ENCODE measurements around the gene CACNA1A. TPM values are rescaled to one million over a fixed set of nuclear protein-coding genes. Genes with fewer than 3 reads are reported as not detected.
"Not testable (repeated sequence)": the region's sequence is repeated elsewhere in the genome, so short reads cannot be mapped to it uniquely, and the experiment has no call there.

Gene CACNA1A
- total and polyA plus RNA-seq, 3 experiments from 2014 or later, result 0.20 to 0.42 TPM; not detected in 1

- no peaks in the 10 kb centered on the region for H3K36me3 ChIP-seq (ENCODE audit: insufficient read depth, low read length)
- H3K36me3 Mint-ChIP-seq, result peaks cover 0 to 2% (median 0%) of the 10 kb centered on the region in 3 donors
- H3K9me3 ChIP-seq (ENCODE audit: low read length), result no peaks in the 10 kb centered on the region
- DNase-seq, result no peak
- ChIA-PET CTCF (interaction anchor here (1.3 kb wide), 1 partner anchor 54 kb away, joined by 3 read pairs; no protein-coding TSS in a partner anchor), POLR2A (interaction anchor here (1.1 kb wide), 1 partner anchor 56 kb away, joined by 3 read pairs; no protein-coding TSS in a partner anchor)
- H3K4me3 ChIP-seq (ENCODE audit: low read length), result no peak overlapping the region
- no peaks in the 10 kb centered on the region for H3K9me3 Mint-ChIP-seq
- no peaks in the 10 kb centered on the region for H3K27me3 Mint-ChIP-seq
- H3K4me1 ChIP-seq (ENCODE audit: insufficient read depth, low read length), result no peaks in the 10 kb centered on the region
- H3K4me1 Mint-ChIP-seq, result peaks cover 15 to 30% (median 18%) of the 10 kb centered on the region in 3 donors
- H3K27ac Mint-ChIP-seq, result peak overlapping the region in 3 of 8 donors; percentile 55 to 68 (median 60)
- peak overlapping the region; percentile 67 to 96 (median 92) for H3K4me3 Mint-ChIP-seq
- H3K27ac ChIP-seq (ENCODE audit: low read depth, low read length), result no peak overlapping the region
- no peaks in the 10 kb centered on the region for H3K27me3 ChIP-seq (ENCODE audit: insufficient read depth, low read length, poor library complexity, severe bottlenecking)
Observed at GRCh38 chr19:13208672-13209483, 297.4 kb downstream of the CACNA1A start.

GRCh38 chr19:13207846-13208671 lies 298.2 kb downstream of the CACNA1A start:
- ChIA-PET POLR2A (interaction anchor here (1.1 kb wide), 1 partner anchor 55 kb away, joined by 3 read pairs; no protein-coding TSS in a partner anchor), CTCF (no interaction called here)
- peak in 3 of 5 donors; percentile 39 to 62 (median 39) for DNase-seq
- no peaks in the 10 kb centered on the region for H3K4me1 ChIP-seq (ENCODE audit: insufficient read depth, low read length)
- H3K4me3 ChIP-seq (ENCODE audit: low read length), result peak overlapping the region; percentile 59
- peaks cover 0 to 2% (median 0%) of the 10 kb centered on the region in 3 donors for H3K36me3 Mint-ChIP-seq
- peak overlapping the region; percentile 24 for H3K27ac ChIP-seq (ENCODE audit: low read depth, low read length)
- peak overlapping the region; percentile 84 to 96 (median 92) for H3K4me3 Mint-ChIP-seq
- peak overlapping the region; percentile 41 to 98 (median 91) for H3K27ac Mint-ChIP-seq
- H3K9me3 ChIP-seq (ENCODE audit: low read length), result no peaks in the 10 kb centered on the region
- no peaks in the 10 kb centered on the region for H3K36me3 ChIP-seq (ENCODE audit: insufficient read depth, low read length)
- peaks cover 14 to 26% (median 15%) of the 10 kb centered on the region in 3 donors for H3K4me1 Mint-ChIP-seq
- no peaks in the 10 kb centered on the region for H3K9me3 Mint-ChIP-seq
- H3K27me3 ChIP-seq (ENCODE audit: insufficient read depth, low read length, poor library complexity, severe bottlenecking), result no peaks in the 10 kb centered on the region
- no peaks in the 10 kb centered on the region for H3K27me3 Mint-ChIP-seq

GRCh38 chr19:13207237-13207845 lies 298.9 kb downstream of the CACNA1A start:
- Histone ChIP-seq H3K4me1 (ENCODE audit: insufficient read depth, low read length) (no peaks in the 10 kb centered on the region), H3K4me3 (ENCODE audit: low read length) (no peak overlapping the region), H3K9me3 (ENCODE audit: low read length) (no peaks in the 10 kb centered on the region), H3K27me3 (ENCODE audit: insufficient read depth, low read length, poor library complexity, severe bottlenecking) (no peaks in the 10 kb centered on the region), H3K27ac (ENCODE audit: low read depth, low read length) (no peak overlapping the region), H3K36me3 (ENCODE audit: insufficient read depth, low read length) (no peaks in the 10 kb centered on the region)
- Mint-ChIP-seq H3K36me3 (peaks cover 0 to 2% (median 0%) of the 10 kb centered on the region in 3 donors), H3K4me3 (no peak overlapping the region), H3K9me3 (no peaks in the 10 kb centered on the region), H3K27ac (peak overlapping the region in 1 of 8 donors; percentile 41), H3K27me3 (no peaks in the 10 kb centered on the region), H3K4me1 (peaks cover 10 to 21% (median 10%) of the 10 kb centered on the region in 3 donors)
- ChIA-PET POLR2A (interaction anchor here (1.2 kb wide), 1 partner anchor 52 kb away, joined by 11 read pairs; no protein-coding TSS in a partner anchor), CTCF (no interaction called here)
- no peak for DNase-seq

- Mint-ChIP-seq H3K9me3 (no peaks in the 10 kb centered on the region), H3K4me3 (peak overlapping the region in 6 of 7 donors; percentile 37 to 75 (median 56)), H3K27me3 (no peaks in the 10 kb centered on the region), H3K36me3 (peaks cover 0 to 2% (median 0%) of the 10 kb centered on the region in 3 donors), H3K4me1 (peaks cover 10 to 19% (median 10%) of the 10 kb centered on the region in 3 donors), H3K27ac (peak overlapping the region in 1 of 8 donors; percentile 52)
- no peaks in the 10 kb centered on the region for H3K27me3 ChIP-seq (ENCODE audit: insufficient read depth, low read length, poor library complexity, severe bottlenecking)
- ChIA-PET POLR2A (interaction anchor here (0.6 to 1.2 kb wide), 2 partner anchors 46 to 51 kb away, joined by 5 to 11 read pairs; no protein-coding TSS in a partner anchor), CTCF (interaction anchor here (1.0 to 1.4 kb wide), 2 partner anchors 8 to 39 kb away, joined by 3 to 5 read pairs; no protein-coding TSS in a partner anchor)
- no peaks in the 10 kb centered on the region for H3K4me1 ChIP-seq (ENCODE audit: insufficient read depth, low read length)
- no peak overlapping the region for H3K27ac ChIP-seq (ENCODE audit: low read depth, low read length)
- DNase-seq, result no peak
- no peaks in the 10 kb centered on the region for H3K36me3 ChIP-seq (ENCODE audit: insufficient read depth, low read length)
- H3K9me3 ChIP-seq (ENCODE audit: low read length), result no peaks in the 10 kb centered on the region
- H3K4me3 ChIP-seq (ENCODE audit: low read length), result no peak overlapping the region
Observed at GRCh38 chr19:13206587-13206986, 299.7 kb downstream of the CACNA1A start.

- H3K4me1 Mint-ChIP-seq; H3K36me3 ChIP-seq (ENCODE audit: insufficient read depth, low read length); H3K27me3 Mint-ChIP-seq; H3K4me1 ChIP-seq (ENCODE audit: insufficient read depth, low read length); DNase-seq; H3K27ac Mint-ChIP-seq; H3K9me3 Mint-ChIP-seq; H3K36me3 Mint-ChIP-seq; H3K4me3 Mint-ChIP-seq; H3K27ac ChIP-seq (ENCODE audit: low read depth, low read length); H3K4me3 ChIP-seq (ENCODE audit: low read length); H3K9me3 ChIP-seq (ENCODE audit: low read length); H3K27me3 ChIP-seq (ENCODE audit: insufficient read depth, low read length, poor library complexity, severe bottlenecking); POLR2A ChIA-PET: not testable (repeated sequence)
- CTCF ChIA-PET, result interaction anchor here (1.0 to 1.4 kb wide), 2 partner anchors 20 to 141 kb away, joined by 3 read pairs; no protein-coding TSS in a partner anchor
Observed at GRCh38 chr19:13202112-13202511, 304.2 kb downstream of the CACNA1A start.

- CTCF ChIA-PET, result no interaction called here
- Mint-ChIP-seq H3K9me3 (no peaks in the 10 kb centered on the region), H3K4me1 (peaks cover 14 to 17% (median 17%) of the 10 kb centered on the region in 3 donors), H3K4me3 (no peak overlapping the region), H3K36me3 (no peaks in the 10 kb centered on the region), H3K27me3 (no peaks in the 10 kb centered on the region), H3K27ac (no peak overlapping the region)
- H3K27me3 ChIP-seq (ENCODE audit: insufficient read depth, low read length, poor library complexity, severe bottlenecking), result no peaks in the 10 kb centered on the region
- POLR2A ChIA-PET, result no interaction called here
- H3K4me1 ChIP-seq (ENCODE audit: insufficient read depth, low read length), result peaks cover 22% of the 10 kb centered on the region
- no peak overlapping the region for H3K4me3 ChIP-seq (ENCODE audit: low read length)
- DNase-seq, result no peak
- H3K27ac ChIP-seq (ENCODE audit: low read depth, low read length), result no peak overlapping the region
- no peaks in the 10 kb centered on the region for H3K9me3 ChIP-seq (ENCODE audit: low read length)
- no peaks in the 10 kb centered on the region for H3K36me3 ChIP-seq (ENCODE audit: insufficient read depth, low read length)
Observed at GRCh38 chr19:13198634-13199033, 307.6 kb downstream of the CACNA1A start.

- Histone ChIP-seq H3K9me3 (ENCODE audit: low read length) (no peaks in the 10 kb centered on the region), H3K27me3 (ENCODE audit: insufficient read depth, low read length, poor library complexity, severe bottlenecking) (no peaks in the 10 kb centered on the region), H3K4me3 (ENCODE audit: low read length) (no peak overlapping the region), H3K27ac (ENCODE audit: low read depth, low read length) (no peak overlapping the region), H3K4me1 (ENCODE audit: insufficient read depth, low read length) (peaks cover 35% of the 10 kb centered on the region), H3K36me3 (ENCODE audit: insufficient read depth, low read length) (no peaks in the 10 kb centered on the region)
- CTCF ChIA-PET, result interaction anchor here (0.6 to 5.1 kb wide), 21 partner anchors 9 to 662 kb away, joined by 3 to 55 read pairs (median 5); partner anchors contain the start of genes IER2 and STX10
- H3K27ac Mint-ChIP-seq, result peak overlapping the region in 6 of 8 donors; percentile 37 to 87 (median 66)
- peaks cover 22 to 26% (median 25%) of the 10 kb centered on the region in 3 donors for H3K4me1 Mint-ChIP-seq
- DNase-seq, result peak; percentile 33 to 71 (median 39)
- peak overlapping the region in 2 of 7 donors; percentile 47 to 70 for H3K4me3 Mint-ChIP-seq
- POLR2A ChIA-PET, result interaction anchor here (0.9 to 1.7 kb wide), 6 partner anchors 22 to 67 kb away, joined by 3 to 10 read pairs (median 4); no protein-coding TSS in a partner anchor
- H3K9me3 Mint-ChIP-seq, result no peaks in the 10 kb centered on the region
- H3K36me3 Mint-ChIP-seq, result no peaks in the 10 kb centered on the region
- H3K27me3 Mint-ChIP-seq, result no peaks in the 10 kb centered on the region
Observed at GRCh38 chr19:13195678-13196077, 310.6 kb downstream of the CACNA1A start.
